Activated T-helper 9 cell treated with anti-CD3 and anti-CD28 coated beads, Interleukin-2, amount 50 U/mL, for 16 hours (primary cell): Measurements from ENCODE around the gene CD47.

Experiments used
- DNase-seq: peaks from one replicate; pipeline ENCODE4 v3.0.0-alpha.2; 2020; ENCODE audit warnings: low read depth

CD47 gene

DNA sequence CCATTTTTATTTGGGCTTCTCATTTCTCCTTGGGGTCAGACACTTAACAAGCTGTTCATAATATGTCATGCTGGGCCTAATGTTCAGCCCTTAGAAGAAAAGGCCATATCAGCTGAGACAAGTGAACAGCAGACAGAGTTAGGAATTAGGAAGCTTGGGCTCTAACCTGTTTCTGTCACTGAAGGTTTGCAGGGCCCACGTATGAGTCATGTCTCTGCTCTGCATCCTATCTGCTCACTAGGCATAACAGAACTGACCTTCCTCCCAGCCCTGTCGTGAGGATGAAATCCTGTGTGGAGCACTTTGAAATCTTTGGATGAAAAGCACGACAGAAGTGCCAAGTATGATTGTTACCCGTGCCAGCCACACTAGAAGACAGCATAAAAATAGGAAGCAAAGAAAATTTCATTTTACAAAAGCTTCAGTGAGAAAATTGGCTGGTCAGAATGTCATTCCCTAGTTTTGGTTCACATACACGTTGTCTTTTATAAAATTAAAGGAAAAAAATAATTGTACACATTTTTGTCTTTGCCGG is 26.5 kb upstream of the CD47 start:
- no peak for DNase-seq

DNA sequence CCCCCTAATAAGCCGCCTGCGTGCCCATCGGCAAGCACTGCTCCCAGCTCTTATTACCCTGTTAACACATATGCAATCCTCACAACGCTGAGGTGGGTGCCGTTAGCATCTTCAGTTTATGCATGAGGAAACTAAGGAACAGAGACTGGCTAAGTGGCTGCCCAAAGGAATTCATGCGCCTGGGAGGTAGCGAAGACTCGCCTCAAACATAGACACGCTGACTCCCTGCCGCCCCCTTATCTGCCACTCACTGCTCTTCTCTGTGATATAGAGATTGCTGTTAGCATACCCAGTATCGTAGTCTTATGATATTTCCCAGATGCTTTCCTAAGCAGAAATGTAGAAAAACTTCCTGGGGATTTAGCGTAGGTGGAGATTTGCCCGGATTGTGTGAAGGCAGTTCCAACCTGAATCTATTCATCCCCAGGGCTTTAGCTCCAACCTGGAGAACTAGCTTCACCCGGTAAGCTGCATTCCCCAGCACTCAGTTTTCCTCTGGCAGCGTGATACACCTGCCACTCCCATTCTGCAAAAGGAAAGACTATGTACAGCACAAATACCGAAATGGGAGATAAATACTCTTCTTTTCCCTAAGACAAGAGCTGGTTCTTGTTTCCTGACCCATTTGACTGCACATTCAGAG is 23.7 kb upstream of the CD47 start:
- DNase-seq, result no peak

DNA sequence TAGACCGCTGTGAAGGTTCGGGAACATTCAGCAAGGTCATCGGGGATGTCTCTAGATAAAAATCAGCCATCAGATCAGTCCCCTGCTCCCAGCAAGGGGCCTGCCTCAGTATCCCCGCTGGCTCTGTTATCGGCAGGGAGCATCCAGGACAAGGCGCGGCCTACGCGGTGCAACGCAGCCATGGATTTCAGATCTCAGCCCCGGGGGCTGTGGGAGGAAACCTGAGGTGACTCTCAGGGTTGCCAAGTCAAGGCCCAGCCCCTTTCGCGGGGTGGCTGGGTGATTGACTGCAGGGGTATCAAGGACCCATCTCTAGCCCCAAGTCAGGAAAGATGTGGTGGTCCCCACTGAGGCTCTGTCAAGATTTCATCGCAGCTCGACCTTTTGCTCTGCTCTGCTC is 23.1 kb upstream of the CD47 start:
- no peak for DNase-seq

- no peak for DNase-seq
These were observed 20.1 kb upstream of the CD47 start for GRCh38 chr3:108110934-108111333.

- no peak for DNase-seq
These were observed 17.6 kb upstream of the CD47 start for GRCh38 chr3:108108416-108108815.

DNA sequence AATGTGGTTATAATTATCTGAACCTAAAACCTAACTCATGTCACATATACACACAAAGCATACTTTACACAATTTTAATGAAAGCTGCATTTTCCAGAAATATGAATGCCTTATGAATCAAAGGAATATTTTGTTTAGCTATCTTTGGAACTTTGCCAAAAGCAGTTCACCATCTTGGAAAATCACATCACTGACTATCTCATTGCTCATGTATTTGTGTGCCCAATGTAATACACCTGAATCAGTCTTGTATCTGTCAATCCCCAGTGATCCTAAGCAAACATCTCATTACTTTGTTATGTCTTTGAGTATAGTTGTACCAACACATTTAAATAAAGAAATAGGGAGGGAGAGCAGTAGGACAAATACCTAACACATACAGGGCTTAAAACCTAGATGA is 15.6 kb upstream of the CD47 start:
- DNase-seq, result no peak

DNA sequence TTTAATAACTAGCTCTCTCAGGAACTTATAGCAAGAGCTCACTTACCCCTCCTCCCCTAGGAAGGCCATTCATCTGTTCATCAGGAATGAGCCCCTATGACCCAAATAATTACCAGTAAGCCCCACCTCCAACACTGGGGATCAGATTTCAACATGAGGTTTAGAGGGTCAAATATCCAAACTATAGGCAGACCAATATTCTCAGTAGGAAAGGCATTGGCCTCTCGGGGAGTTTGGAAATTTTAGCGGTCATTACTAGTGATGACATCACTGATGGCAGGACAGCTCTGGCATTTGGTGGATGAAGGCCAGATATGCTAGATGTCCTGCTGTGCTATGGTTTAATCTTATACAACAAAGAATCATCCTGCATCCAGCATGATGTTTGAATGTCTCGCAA is 15.2 kb upstream of the CD47 start:
- DNase-seq, result no peak

GRCh38 chr3:108103886-108104797 is 13.3 kb upstream of the CD47 start:
- DNase-seq, result no peak

GRCh38 chr3:108103040-108103751 is 12.4 kb upstream of the CD47 start:
- no peak for DNase-seq

DNA sequence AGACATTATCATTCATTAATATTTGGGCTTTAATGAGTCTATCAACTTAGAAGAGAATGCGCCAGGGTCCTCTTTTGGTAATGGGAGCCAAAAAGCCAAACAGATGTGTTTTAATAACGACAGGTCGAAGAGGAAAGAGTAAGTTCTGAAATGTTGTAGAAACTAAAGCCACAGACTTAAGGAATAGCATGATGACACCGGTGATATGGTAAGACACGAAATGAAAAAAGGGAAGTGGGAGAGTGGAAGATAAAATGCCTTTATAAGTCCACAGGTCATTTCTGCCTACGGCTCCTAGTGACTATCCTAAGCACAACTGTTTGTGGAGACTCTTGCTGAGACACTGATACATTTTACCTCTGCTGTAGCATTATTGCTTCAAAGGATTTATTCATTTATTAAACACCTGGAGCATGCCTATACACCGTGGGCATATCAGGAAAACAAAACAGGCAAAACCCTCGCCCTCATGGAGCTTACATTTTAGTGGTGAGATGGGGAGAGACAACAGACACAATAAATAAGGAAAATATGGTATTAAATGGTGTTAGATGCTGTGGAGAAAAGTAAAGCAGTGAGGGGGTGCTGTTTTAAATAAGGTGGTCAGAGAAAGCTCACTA is 11.7 kb upstream of the CD47 start:
- DNase-seq, result no peak

DNA sequence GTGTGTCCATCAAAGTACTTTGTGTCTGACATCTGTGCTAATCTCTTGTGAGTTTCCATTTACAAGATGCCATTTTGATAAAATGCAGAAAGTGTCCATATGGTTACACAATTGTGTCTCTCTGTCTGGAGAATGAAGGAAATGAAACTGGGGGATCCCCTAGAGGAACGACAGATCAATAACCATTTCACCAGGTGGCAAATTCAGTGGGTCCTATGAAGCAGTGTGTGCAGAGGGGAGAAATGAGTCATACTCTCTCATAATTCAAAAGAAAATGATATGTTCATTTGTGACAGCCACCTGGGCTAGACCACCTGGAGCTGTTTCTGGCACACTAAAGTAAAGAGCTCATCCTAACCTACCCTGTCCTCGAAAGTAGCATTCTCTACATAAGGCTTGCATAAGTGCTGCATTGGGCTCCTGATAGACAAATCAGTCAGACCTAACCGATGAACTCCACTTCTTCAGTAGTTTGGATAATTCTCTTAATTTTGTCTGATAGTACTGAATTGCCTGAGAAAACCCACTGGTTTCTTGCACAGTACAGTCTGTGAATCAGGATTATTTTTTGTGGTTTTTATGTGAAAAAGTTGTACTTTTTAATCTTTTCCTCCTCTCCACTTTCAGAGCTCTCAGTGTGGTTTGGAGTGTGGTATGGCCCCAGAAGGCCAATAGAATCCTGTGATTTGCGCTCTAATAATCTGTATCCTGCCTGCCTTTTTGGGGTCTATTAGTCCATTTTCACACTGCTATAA is 10.3 kb upstream of the CD47 start:
- no peak for DNase-seq

GRCh38 chr3:108099679-108100428 is 9.0 kb upstream of the CD47 start:
- DNase-seq, result no peak

GRCh38 chr3:108099244-108099643 is 8.4 kb upstream of the CD47 start:
- no peak for DNase-seq

GRCh38 chr3:108098003-108098370 is 7.2 kb upstream of the CD47 start:
- no peak for DNase-seq

DNA sequence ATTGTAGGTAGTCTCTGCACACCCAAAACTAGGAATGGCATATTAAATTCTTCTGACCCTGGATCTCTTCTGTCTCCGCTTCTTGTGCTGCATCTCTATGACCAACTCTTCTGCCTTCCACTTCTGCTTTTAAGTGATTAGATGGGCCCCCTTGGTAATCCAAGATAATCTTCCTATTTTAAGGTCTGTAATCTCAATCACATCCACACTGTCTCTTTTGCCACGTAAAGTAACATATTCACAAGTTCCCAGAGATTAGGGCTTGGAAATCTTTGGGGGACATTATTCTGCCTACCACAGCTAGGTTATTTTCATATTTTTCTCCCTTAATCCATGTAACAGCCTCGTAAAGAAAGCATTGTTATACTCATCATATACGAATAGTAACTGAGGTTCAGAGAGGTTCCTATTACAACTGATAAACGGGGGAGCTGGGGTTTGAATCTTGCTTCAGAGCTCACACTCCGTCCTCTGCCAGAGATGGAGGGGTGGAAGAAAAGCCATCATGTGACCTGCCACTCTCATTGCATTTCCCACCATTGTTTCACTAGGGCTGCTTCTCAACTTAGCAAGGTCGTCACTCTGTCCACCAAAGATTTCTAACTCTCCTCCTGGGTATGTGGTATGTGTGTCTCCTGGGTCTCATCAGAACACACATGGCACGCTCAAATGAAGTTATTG is 6.6 kb upstream of the CD47 start:
- no peak for DNase-seq

DNA sequence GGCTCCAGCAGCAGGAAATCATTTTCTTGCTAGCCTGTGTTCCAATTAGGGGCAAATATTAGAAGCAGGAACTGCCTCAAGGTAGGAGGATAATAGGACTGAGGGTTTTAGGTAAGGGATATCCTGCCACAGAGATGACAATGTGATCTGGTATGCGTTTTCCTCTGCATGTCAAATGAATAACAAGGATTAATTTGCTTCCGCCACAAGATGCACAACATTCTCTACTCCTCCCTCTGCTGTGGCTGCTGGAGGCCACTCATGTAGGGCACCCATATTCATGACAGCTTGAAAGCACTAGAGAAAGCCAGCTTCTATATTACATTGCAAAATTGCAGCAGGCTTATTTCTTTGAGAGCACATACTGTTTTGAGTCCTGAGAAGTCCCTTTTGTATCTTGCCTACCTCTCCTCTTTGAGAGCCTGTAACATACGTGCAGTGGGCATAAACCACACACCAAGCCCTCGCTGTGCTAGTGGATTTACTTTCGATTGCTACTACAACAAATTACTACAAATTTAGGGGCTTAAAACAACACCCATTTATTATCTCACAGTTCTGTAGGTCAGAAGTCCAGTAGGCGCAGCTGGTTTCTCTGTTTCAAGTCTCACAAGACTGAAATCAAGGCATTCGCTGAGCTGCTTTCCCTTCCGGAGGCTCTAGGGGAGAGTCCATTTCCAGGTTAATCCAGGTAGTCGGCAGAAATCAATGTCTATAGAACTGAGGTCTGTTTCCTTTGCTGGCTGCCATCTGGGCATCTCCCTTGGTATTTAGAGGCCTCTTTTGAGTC is 5.9 kb upstream of the CD47 start:
- DNase-seq, result no peak

DNA sequence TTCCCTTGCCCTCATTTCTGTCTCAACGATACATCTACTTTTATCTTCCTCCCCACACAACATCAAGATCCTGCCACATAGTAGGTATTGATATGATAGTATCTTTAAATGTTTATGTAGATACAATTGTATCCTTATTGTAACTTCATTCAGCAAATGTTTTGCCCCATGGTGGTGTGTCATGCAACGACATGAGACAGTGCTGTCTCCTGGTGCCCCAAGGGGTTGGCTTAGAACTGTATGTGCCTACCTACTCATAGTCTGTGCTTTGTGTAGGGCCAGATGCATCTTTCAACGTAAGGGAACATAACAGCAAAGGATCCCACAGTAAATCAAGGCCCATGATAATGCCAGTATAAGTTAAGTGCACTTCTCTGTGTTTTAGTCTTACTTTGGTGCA is 2.8 kb upstream of the CD47 start:
- DNase-seq, result no peak

GRCh38 chr3:108093021-108093420 is 2.2 kb upstream of the CD47 start:
- DNase-seq, result no peak

GRCh38 chr3:108092501-108092900 is 1.7 kb upstream of the CD47 start:
- DNase-seq, result no peak
